Stimulated activated CD8-positive, alpha-beta memory T cell treated with anti-CD3 and anti-CD28 coated beads, Interleukin-4, amount 100 ng/mL, for 4 hours (primary cell): Measurements from ENCODE around the gene CCDC12.

ENCODE experiments used
- DNase-seq, 2 donors: peaks; one replicate each; pipeline ENCODE4 v3.0.0-alpha.2; 2020; ENCODE audit warnings: low read depth in 2 of 2, low spot score in 1 of 2

Gene CCDC12

DNA sequence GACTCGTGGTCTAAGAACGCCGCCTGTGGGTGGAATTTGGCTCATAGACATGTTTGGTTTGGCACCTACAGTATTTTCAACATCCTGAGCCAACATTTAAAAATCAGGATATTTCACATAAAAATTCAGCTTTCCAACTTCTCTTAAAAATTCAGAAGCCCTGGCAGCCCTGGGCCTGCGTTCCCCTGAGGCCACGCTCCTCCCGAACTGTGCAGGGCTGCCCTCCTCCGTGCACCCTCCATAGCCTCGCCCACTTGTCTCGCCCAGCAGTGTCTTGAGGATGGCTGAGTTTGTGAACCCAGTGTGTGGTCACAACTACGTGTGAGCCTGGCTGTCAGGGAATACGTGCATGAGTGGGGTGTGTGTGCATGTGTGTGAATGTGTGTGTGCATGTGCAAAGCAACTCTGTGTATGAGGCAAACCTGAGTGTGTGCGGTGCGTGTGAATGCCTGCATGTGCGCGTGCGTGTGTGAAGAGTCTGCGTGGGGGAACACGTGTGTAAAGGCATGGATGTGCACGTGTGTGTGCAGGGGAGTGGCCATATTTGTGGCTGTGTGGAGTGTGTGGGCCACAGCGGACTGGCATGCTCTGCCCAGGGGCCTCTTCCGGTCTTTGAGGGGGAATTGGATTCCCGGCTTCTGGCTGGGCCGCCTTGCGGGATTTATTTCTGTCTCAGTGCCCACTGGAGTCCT lies 68.1 kb downstream of the CCDC12 start:
- no peak for DNase-seq

DNA sequence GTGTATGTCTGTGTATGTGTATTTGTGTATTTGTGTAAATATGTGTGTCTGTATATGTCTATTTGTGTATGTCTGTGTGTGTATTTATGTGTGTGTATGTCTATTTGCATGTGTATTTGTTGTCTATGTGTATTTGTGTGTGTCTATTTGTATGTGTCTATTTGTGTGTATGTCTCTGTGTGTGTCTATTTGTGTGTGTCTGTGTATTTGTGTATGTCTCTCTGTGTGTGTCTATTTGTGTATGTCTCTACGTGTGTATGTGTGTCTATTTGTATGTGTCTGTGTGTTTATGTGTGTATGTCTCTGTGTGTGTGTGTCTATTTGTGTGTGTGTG lies 68.6 kb downstream of the CCDC12 start:
- no peak for DNase-seq

DNA sequence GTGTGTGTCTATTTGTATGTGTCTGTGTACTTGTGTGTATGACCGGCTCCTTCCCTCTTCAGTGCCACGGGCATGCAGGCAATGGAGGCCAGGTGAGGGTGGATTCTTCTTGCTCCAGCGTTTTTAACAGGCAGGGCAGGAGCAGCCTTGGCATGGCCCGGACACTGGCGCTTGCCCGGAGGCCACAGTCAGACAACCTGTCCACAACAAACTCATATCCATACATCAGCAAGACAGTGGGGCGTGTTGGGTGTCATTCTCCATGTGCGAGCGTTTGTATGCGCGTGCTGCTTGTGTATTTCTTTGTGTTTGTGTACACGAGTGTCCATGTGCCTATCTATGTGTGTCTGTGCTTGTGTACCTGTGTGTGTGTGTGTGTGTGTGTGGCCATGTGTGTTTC lies 69.3 kb downstream of the CCDC12 start:
- DNase-seq: no peak

DNA sequence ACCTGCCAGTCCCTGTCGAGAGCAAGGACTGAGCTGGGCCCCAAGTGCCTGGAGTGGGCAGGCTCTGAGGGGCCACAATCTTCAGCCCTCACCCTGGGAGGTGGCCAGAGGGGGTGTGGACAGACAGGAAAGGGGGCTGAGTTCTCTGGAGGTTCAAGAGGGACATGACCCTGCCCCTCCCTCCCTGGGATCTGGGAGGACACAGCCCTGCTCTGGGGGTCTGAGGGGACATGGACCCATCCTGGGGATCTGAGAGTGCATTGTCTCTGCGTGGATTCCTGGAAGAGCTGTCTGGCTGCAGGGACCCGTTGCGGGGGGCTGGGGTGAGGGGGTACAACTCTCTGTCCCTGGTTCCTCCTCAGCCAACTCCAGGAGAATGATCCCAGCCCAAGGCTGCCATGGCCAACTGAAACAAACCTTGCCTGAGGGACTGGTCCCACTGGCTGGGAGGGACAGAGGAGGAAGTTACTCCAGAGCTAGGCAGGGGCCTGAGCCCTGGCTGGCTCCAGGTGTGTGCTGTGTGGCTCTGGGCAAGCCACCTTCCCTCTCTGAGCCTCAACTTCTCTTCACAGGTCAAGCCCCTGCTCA lies 70.0 kb downstream of the CCDC12 start:
- DNase-seq: no peak

DNA sequence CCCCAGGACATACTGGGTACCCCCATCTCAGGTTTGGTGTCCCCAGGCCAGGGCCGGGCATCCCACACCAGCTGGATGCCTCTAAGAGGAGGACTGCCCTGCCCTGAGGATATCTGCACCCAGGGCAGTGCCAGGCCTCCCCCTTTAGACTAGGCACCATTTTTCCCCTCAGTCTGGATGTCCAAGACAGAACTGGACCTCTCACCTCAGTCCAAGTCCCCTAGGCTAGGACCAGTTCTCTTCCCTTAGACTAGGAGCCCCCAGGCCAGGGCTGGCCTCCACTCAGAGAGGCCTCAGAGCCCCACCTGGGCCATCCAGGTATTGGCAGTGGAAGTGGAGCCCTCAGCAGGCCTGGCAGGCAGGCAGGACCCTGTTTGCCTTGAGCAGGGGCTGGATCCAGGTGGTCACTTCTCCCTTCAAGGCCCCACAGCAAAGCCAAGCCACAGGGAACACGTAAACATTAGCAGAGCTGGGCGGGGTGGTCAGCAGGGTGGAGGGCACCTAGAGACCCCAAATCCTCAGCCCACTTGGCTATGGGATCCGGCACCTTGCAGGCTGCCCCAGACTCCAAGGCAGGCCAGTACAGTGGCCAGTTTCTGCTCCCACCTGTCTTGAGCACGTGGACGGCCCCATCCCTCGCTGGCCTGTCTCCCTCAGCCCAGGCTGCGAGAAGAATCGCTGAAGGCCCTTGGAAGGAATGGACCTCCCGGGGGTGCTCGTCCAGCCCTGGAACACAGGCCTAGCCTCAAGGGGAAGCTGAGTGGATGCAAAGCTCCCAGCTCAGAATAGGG lies 70.7 kb downstream of the CCDC12 start:
- DNase-seq: no peak

DNA sequence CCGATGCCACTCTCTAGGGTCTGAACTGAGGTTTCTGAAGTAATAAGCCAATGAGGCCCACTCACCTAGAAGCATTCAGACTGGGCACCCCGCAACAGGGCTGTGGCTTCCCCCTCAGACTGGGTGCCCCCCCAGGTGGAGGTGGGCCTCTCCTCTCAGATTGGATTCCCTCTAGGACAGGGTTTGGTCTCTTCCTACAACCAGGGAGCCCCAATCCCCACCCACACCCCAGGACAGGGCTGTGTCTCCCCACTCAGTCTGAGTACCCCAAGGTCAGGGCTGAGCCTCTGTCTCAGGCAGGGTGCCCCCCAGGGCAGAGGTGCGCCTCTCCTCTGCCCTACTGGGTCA lies 71.4 kb downstream of the CCDC12 start:
- no peak for DNase-seq

DNA sequence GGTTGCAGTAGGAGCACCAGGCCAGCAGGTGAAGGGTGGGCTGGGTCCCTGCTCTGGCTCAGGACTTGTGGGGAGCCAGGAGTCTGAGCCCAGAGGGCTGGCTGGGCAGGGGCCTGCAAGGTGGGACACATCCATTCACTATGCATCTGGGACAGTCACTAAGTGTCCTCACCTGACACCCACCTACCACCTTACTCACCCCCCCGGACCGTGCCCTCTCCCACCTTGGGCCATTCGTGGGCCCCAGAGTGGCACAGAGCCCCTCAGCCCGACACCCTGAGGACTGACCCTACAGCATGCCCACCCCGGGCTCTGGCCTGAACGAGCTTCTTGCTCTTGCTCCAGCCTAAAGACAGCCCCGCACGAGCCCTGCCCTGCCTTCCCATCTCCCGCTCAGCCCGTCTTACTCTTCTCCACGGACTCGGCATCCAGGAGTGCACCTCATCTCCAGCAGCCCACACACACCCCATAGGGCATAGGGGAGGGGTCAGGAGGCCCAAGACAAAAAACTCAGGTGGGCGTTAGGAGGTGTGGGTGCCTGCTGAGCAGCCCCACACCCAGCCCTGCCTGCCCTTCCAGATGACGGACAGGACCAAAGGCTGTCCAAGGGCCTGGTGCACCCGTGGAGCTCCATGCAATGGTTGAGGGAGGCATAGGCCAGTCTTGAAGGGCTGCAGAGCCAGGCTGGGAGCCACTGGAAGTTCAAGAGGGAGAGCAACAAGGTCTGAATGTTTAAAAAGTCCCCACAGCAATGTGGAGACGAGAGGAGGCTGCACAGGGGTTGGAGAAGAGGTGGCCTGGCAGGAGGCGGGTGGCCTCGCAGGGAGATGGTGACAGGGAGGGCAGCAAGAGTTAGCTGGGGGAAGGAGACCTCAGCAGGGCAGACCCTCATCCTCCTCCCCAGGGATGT lies 72.0 kb downstream of the CCDC12 start:
- DNase-seq: no peak

DNA sequence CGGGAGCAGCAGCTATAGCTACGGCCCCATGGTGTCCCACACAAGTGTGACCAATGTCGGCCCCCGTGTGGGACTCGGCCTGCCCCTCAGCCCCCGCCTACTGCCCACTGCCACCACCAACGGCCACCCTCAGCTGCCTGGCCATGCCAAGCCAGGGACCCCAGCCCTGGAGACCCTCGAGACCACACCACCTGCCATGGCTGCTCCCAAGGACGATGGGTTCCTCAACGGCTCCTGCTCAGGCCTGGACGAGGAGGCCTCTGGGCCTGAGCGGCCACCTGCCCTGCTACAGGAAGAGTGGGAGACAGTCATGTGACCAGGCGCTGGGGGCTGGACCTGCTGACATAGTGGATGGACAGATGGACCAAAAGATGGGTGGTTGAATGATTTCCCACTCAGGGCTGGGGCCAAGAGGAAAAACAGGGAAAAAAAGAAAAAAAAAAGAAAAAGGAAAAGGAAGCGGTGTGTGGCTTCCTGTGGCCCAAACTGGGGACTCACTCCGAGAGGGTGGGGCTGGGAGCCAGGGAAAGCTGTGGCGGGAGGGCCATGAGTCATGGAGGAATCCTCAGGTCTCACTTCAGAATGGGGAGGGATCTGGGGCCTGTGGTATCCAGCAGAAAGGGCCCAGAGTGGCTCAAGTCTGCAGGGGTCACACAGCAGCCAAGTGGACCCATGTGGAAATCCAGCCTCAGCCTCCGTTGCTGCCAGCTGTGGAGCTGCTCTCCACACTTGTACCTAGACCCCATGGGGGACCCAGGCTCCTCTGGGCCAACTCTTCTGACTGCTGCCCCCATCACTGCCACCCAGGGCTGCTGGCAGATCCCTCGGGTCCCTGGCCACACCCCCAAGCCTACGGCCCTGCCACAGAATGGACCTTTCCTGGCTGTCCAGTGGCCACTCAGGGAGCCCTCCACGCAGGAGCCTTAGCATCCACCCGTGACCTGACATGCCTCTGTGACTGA lies 72.9 kb downstream of the CCDC12 start:
- DNase-seq: no peak

DNA sequence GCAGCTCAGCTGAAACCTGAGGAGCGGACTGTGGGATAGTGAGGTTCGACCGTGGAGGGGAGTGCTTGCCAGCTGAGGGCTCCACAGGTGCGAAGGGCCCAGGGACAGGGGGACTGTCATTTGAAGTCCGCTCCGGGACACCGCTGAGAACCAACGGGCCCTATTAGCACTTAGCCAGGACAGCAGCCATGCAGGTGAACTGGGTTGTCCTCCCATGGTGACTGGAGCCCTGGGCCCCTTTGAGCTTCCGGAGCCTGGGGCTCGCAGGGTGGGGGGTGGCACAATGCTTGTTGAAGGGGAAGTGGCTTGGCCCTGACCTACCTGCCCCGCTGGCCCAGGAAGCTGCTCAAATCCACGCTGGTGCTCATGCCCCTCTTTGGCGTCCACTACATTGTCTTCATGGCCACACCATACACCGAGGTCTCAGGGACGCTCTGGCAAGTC lies 74.3 kb downstream of the CCDC12 start:
- no peak for DNase-seq

DNA sequence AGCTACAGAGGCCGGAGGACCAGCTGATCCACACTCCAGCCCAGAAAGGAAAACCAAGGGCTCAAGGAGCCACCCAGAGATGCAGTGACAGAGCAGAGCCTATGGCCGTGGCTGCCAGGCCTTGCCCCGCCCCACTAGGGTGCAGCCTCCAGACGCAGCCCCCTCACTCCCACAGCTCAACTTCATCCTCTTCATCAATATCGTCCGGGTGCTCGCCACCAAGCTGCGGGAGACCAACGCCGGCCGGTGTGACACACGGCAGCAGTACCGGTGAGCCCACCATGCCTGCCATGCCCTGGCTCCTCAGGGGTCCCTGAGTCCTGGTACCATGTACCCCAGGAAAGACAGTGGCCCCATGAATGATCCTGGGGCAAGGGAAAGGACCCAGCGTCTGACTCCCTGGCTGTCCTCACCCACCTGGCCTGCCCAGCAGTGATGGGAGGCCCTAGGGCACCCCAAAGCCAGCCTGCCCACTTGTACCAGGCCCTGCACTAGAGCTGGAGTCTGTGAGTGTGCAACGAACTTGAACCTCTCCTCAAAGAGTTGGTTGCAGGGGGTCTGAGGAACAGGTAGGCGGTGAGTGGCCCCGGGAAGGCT lies 74.9 kb downstream of the CCDC12 start:
- DNase-seq: no peak

DNA sequence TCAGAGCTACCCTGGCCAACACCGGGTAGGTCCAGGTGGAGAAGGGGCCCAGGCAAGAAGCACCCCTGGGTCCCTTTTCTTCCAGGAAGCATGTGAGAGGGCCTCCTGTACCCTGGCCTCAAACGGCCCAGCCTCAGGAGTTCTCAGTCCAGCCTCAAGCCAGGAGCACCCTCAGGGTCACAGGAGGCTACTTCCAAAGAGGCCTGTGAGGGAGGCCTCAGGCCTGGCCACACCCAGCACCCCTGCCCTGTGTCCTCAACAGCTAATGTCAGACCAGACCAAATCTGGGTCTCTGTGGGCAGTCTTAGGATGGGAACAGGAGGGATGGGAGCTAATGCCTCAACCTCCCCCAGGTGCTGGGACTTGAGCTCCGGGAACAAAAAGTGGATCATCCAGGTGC lies 75.5 kb downstream of the CCDC12 start:
- DNase-seq: no peak

DNA sequence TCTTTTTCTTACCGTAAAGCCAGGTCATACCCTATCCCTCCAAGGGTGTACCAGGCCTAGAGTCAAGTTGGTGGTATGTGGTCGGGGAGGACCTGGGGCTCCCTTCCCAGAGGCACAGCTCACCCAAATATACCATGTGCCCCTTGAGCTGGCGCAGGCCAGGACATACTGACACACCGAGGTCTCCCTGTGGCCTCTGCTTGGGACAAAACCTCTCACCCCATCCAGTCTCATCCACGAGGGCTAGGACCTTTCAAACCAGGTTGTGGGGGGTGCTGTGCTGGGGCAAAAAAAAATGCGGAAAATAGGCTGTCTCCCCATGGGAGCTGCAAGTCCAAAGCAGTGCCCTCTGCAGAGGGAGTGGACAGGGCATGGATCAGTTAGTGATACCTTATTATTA lies 76.2 kb downstream of the CCDC12 start:
- no peak for DNase-seq

DNA sequence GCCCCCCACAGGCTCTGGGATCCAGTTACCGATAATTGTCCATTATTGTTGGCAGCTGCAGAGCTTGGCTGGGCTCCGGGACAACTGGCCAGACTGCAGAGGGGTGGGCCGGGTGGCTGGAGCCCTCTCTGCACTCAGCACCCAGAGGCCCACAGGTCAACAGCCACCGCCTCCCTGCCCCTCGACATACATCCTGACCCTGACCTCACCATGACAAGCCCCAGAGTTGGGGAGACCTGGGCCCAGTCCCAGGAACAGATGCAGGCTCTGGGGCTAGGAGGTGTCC lies 76.6 kb downstream of the CCDC12 start:
- DNase-seq: no peak

DNA sequence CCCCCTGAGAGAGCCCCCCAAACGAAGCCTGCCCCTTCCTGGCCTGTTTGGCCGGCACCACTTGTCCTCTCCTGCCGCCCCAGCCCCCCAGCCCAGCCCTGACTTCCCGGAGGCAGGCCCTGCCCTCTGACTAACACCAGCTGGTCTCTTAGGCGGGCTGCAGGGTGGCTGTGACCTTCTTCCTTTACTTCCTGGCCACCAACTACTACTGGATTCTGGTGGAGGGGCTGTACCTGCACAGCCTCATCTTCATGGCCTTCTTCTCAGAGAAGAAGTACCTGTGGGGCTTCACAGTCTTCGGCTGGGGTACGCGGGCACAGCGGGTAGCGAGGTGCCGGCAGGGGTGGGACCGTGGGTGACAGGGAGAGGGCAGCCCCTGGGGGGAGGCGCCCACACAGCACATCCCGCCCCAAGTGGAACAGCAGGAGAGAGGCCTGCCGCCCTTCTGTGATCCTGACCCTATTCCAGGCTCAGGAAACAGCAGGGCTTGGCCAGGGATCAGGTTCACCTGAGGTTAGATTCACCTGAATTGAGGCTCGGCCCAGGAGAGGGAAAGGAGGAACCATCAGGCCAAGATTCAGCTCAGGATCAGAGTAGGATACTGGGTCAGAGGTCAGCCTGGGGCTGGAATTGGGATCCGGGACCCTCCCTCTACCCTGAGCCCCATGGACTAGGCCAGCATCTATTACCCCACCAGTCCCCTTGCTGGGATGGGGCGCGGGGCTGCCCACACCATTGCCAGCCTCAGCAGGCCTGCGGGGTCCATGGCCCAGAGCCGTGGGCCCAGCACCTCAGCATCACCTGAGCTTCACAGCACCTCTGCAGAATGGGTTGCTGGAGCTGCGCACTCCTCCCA lies 77.2 kb downstream of the CCDC12 start:
- no peak for DNase-seq

DNA sequence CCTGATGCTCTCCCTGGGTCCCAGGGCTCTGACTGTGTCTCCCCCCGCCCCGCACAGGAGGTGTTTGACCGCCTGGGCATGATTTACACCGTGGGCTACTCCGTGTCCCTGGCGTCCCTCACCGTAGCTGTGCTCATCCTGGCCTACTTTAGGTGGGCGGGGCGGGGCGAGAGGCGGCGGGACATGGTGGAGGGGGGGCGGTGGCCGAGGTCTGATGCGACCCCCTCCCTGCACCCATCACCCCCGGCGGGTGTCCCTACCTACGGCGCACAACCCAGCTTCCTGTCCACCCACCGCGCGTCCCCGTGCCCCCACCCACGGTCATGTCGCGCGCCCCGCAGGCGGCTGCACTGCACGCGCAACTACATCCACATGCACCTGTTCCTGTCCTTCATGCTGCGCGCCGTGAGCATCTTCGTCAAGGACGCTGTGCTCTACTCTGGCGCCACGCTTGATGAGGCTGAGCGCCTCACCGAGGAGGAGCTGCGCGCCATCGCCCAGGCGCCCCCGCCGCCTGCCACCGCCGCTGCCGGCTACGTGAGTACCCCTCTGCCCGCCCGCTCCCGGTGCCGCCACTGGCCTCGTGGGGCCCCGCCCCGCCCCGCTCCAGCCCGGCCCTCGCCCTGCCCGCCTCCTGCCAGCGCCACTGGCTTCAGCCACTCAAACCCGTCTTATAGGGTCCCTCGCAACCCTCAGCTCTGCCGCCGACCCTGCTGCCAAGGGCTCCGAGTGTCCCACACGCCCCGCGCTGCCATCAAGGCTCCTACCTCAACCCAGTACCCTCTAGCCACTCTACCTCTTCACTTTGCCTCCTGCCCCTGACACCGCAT lies 78.0 kb downstream of the CCDC12 start:
- DNase-seq: no peak

DNA sequence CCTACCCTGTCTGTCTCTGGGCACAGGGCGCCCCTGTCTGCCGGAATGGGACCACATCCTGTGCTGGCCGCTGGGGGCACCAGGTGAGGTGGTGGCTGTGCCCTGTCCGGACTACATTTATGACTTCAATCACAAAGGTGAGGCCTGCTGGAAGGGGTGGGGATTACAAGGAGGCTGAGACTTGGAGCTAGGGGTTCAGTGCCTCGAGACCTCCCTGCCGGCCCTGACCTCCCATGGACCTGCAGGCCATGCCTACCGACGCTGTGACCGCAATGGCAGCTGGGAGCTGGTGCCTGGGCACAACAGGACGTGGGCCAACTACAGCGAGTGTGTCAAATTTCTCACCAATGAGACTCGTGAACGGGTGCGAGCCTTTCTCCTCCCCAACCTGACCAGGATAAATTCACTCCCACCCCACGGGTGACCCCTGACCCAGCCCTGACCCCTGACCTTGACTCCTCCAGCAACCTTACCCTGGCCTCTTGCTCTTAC lies 78.7 kb downstream of the CCDC12 start:
- no peak for DNase-seq

DNA sequence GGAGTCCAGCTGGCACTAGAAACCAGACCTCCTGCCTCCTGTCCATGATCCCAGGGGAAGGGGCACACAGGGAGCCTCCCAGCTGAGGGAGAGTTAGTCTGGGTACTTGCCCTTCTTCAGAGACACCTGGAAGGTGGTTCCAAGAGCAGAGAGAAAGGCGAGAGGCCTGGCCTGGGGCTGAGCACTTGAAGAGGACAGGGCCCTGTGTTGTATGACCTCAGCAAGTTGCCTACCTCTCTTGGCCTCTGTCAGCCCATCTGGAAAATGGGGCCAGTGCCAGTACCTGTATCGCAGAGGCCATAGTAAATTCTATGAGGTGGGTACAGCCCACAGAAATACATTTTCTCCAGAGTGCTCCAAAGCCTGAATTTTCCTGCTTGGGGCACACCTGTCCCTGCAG lies 79.5 kb downstream of the CCDC12 start:
- no peak for DNase-seq

DNA sequence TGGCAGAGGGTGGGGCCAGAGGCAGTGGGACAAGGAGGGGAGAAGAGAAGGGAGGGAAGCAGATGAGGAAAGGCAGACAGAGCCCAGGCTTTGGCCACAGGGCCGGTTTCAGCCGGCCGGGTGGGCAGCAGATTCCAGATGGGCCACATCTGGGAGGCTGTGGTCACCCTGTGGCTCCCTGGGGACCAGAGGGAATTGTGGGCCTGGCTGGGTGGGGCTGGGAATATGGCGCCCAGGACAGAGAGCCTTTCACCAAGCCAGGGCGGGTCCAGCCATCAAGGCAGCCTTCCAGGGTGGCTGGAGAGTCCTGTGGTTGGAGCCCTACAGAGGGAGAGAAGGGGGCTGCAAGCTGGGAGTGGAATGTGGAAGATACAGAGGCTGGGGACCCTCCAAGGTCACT lies 80.2 kb downstream of the CCDC12 start:
- DNase-seq: no peak
